Endothelial cell (in vitro differentiated cells): ENCODE measurements around the gene ALDOA. TPM values are rescaled to one million over a fixed set of nuclear protein-coding genes. Genes with fewer than 3 reads are reported as not detected.

Source experiments
- DNase-seq: peaks from one replicate; pipeline ENCODE4 v3.0.0; 2021; ENCODE audit warnings: low spot score
- H3K27ac Mint-ChIP-seq: one replicate; pipeline ENCODE4 v1.8.0; 2021; ENCODE audit warnings: mixed read lengths, inconsistent platforms; ENCODE audit not compliant: unreplicated experiment
- H3K27me3 Mint-ChIP-seq: one replicate; pipeline ENCODE4 v1.8.0; 2021; ENCODE audit warnings: mild to moderate bottlenecking, moderate library complexity, mixed read lengths, inconsistent platforms; ENCODE audit not compliant: unreplicated experiment
- H3K36me3 Mint-ChIP-seq: one replicate; pipeline ENCODE4 v1.8.0; 2021; ENCODE audit warnings: mild to moderate bottlenecking, low read depth, mixed read lengths, inconsistent platforms; ENCODE audit not compliant: unreplicated experiment
- H3K4me1 Mint-ChIP-seq: one replicate; pipeline ENCODE4 v1.8.0; 2021; ENCODE audit warnings: mild to moderate bottlenecking, mixed read lengths, inconsistent platforms; ENCODE audit not compliant: unreplicated experiment
- H3K4me3 Mint-ChIP-seq: one replicate; pipeline ENCODE4 v1.8.0; 2021; ENCODE audit warnings: mild to moderate bottlenecking, mixed read lengths, inconsistent platforms; ENCODE audit not compliant: unreplicated experiment
- H3K9me3 Mint-ChIP-seq: one replicate; pipeline ENCODE4 v1.8.0; 2021; ENCODE audit warnings: mixed read lengths, inconsistent platforms; ENCODE audit not compliant: unreplicated experiment
- total RNA-seq: library from RNA; stranded (reverse); fragmentation: NEBNext Ultra II Directional; extraction: Animal tissue kit (Norgen Biotek cat#: 25700); gene quantifications from one replicate; pipeline ENCODE4 v1.2.1, GENCODE V29; 2021; ENCODE audit not compliant: unreplicated experiment
- TF ChIP-seq, protein P1 (sequence below): fragments of 200-600 bp; sonication (generic); IDR thresholded peaks from one replicate; pipeline ENCODE4 v1.5.0; 2021; ENCODE audit warnings: antibody characterized with exemption; ENCODE audit not compliant: unreplicated experiment

The ALDOA gene
- total RNA-seq, 1 donor from 2014 or later = 551 TPM

DNA sequence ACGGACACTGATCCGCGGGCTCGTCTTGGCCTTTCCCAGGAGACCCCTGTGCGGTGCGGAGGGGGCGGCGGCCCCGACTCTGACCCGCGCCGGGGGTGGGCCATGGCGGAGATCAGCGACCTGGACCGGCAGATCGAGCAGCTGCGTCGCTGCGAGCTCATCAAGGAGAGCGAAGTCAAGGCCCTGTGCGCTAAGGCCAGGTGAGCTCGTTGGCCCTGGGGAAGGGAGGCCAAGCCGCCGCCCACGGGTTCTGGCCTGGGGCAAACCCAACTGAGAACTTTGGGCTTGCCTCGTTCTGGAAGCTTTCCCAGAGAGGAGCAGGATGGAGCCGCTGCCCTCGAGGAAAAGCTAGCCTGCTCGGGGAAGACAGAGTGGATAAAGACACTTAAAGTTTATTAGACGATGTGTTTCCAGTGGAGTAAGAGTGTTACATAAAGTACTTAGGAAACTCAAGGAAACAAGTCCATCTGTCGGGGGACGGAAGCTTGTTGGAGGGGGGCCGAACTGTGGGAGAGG is 10.8 kb downstream of the ALDOA start:
- H3K36me3 Mint-ChIP-seq = peaks cover 33% of the 10 kb centered on the region
- TF ChIP-seq, protein P1, sequence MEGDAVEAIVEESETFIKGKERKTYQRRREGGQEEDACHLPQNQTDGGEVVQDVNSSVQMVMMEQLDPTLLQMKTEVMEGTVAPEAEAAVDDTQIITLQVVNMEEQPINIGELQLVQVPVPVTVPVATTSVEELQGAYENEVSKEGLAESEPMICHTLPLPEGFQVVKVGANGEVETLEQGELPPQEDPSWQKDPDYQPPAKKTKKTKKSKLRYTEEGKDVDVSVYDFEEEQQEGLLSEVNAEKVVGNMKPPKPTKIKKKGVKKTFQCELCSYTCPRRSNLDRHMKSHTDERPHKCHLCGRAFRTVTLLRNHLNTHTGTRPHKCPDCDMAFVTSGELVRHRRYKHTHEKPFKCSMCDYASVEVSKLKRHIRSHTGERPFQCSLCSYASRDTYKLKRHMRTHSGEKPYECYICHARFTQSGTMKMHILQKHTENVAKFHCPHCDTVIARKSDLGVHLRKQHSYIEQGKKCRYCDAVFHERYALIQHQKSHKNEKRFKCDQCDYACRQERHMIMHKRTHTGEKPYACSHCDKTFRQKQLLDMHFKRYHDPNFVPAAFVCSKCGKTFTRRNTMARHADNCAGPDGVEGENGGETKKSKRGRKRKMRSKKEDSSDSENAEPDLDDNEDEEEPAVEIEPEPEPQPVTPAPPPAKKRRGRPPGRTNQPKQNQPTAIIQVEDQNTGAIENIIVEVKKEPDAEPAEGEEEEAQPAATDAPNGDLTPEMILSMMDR = no peak

DNA sequence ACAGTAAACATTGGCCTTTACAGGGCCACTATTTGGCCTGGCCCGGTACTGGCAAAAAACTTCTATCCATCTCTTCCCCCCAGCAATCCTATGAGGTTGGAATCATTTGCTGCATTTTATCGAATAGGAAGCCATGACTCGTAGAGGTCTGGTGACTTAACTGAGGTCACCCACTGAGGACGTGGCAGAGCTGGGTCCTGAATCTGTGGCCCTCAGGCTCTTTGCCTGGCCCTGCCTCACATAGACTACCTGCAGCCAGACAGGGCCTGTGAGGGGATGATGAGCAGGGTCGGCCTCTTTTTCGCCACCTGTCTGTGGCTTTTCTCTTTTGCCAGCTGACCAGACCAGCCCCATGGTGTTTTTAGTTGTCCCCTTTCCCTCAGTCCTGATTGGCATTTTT is 12.1 kb downstream of the ALDOA start:
- H3K9me3 Mint-ChIP-seq = no peaks in the 10 kb centered on the region
- peaks cover 36% of the 10 kb centered on the region for H3K27me3 Mint-ChIP-seq
- H3K27ac Mint-ChIP-seq = peak overlapping the region; percentile 87
- no peak for DNase-seq
- H3K4me1 Mint-ChIP-seq = peaks cover 22% of the 10 kb centered on the region
- peaks cover 38% of the 10 kb centered on the region for H3K36me3 Mint-ChIP-seq
- TF ChIP-seq, protein P1 = no peak
- H3K4me3 Mint-ChIP-seq = peak overlapping the region; percentile 92

More for the DNA sequence above, 10.8 kb downstream of the ALDOA start:
- Mint-ChIP-seq H3K9me3 (no peaks in the 10 kb centered on the region), H3K4me1 (peaks cover 22% of the 10 kb centered on the region), H3K27me3 (peaks cover 31% of the 10 kb centered on the region), H3K4me3 (peak overlapping the region; percentile 92), H3K27ac (peak overlapping the region; percentile 87)
- no peak for DNase-seq

DNA sequence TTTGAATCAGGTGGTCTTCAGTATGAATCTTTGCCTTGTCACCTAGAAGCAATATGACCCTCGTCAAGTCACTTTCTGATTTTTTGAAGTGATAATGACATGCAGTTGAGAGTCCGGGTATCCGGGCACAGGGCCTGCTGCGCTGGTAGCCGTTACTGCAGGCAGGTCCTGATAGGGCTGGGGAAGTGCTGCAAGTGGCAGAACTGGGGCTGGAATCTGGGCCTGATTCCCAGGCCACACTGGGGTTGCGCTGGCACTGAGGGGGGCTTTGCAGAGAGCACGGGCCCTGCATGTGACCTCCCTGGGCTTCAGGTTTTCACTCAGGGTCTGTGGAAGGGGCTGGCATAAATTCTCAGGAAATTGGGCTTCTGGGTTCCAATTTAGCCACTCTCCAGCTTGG is 13.2 kb downstream of the ALDOA start:
- Mint-ChIP-seq H3K4me3 (no peak overlapping the region), H3K27me3 (peaks cover 38% of the 10 kb centered on the region)

DNA sequence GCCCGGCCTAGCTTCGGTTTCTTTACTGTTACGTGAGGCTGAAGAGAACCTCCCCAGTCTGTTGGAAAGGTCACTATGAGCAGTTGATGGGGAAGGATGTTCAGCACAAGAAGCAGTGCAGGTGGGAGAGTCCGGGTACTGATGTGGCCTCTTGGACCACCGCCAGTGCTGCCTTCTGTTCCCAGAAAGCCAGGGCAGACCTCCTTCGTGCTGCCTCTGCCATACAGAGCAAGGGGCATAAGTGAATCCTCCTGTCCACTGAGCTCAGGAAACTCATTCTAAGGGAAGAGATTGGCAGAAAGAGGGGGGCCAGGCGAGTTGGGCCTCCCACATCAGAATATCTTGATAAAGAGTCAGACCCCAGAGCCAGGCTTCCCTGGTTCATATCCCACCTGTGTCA is 13.9 kb downstream of the ALDOA start:
- DNase-seq = no peak
- TF ChIP-seq, protein P1 = no peak
- no peak overlapping the region for H3K27ac Mint-ChIP-seq
- peak overlapping the region; percentile 47 for H3K4me3 Mint-ChIP-seq
- H3K36me3 Mint-ChIP-seq = peaks cover 50% of the 10 kb centered on the region
- H3K4me1 Mint-ChIP-seq = peaks cover 27% of the 10 kb centered on the region
- H3K27me3 Mint-ChIP-seq = peaks cover 38% of the 10 kb centered on the region
- no peaks in the 10 kb centered on the region for H3K9me3 Mint-ChIP-seq

More for the DNA sequence above, 13.2 kb downstream of the ALDOA start:
- peak overlapping the region; percentile 87 for H3K27ac Mint-ChIP-seq
- peaks cover 44% of the 10 kb centered on the region for H3K36me3 Mint-ChIP-seq
- no peak for DNase-seq
- H3K4me1 Mint-ChIP-seq = peaks cover 27% of the 10 kb centered on the region
- H3K9me3 Mint-ChIP-seq = no peaks in the 10 kb centered on the region
- TF ChIP-seq, protein P1 = no peak

DNA sequence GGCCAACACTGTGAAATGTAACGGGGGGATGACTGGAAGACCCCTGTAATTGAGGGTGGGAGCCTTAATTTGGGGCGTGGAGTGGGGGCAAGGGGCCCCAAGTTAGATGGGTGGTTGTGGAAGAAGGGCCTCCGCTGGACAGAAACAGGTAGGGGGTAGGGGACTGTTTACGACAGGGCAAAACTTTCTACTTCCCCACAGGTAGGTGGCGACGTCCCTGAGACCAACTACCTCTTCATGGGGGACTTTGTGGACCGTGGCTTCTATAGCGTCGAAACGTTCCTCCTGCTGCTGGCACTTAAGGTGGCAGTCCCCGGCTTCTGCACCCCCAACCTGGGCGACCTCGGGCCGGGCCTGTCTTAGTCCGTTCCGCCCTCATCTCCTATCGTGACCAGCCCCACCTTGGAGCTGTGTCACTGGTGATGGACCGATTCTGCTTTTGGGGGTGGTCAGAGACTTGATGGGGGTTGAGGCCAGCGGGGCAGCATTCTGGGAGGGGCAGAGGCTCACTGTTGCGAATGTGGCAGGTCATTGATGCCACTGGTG is 17.1 kb downstream of the ALDOA start:
- Mint-ChIP-seq H3K4me1 (peaks cover 13% of the 10 kb centered on the region), H3K36me3 (peaks cover 47% of the 10 kb centered on the region), H3K4me3 (peak overlapping the region; percentile 66), H3K27me3 (peaks cover 22% of the 10 kb centered on the region), H3K27ac (no peak overlapping the region), H3K9me3 (no peaks in the 10 kb centered on the region)
- TF ChIP-seq, protein P1 = no peak
- DNase-seq = no peak
